ENCODE results near the gene CCR5AS.
"Not testable (repeated sequence)": the region's sequence is repeated elsewhere in the genome, so short reads cannot be mapped to it uniquely, and the experiment has no call there.

The CCR5AS gene

DNA sequence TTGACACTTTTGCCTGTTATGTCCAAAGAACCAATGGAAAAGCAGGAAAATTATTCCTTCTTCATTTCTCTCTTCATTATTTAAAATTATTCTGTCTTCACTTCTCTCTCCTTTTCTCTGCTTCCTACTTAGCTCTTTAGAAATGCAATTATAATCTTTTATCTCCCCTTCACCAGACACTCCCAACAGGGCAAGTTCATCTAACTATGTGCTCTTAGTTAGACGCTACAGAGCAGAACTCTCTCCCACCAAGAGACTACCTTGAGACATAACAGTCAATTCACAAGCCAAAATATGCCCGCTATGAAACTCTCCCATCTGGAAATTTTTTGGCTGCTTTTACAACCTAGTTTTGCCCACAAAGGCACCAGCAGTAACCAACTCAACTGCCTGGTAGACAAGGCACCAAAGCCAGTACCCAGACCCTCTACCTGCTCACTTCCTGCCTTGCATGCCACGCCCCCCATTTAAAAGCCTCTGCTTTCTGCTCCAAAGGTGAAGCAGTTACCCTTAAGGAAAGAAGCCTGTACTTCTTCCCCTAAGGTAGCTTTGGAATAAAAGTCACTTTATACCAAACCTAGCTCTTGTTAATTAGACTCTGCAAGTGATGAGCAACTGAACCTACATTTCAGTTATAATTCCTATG is 28.3 kb upstream of the CCR5AS start:
- TF ChIP-seq, protein P1, sequence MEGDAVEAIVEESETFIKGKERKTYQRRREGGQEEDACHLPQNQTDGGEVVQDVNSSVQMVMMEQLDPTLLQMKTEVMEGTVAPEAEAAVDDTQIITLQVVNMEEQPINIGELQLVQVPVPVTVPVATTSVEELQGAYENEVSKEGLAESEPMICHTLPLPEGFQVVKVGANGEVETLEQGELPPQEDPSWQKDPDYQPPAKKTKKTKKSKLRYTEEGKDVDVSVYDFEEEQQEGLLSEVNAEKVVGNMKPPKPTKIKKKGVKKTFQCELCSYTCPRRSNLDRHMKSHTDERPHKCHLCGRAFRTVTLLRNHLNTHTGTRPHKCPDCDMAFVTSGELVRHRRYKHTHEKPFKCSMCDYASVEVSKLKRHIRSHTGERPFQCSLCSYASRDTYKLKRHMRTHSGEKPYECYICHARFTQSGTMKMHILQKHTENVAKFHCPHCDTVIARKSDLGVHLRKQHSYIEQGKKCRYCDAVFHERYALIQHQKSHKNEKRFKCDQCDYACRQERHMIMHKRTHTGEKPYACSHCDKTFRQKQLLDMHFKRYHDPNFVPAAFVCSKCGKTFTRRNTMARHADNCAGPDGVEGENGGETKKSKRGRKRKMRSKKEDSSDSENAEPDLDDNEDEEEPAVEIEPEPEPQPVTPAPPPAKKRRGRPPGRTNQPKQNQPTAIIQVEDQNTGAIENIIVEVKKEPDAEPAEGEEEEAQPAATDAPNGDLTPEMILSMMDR (conservative IDR thresholded peaks at IDR 0.05; ENCODE audit: low read depth, low read length): no peak

GRCh38 chr3:46433841-46434240 is 27.0 kb upstream of the CCR5AS start:
- TF ChIP-seq, protein P1 (conservative IDR thresholded peaks at IDR 0.05; ENCODE audit: low read depth, low read length): no peak
- DNase-seq (ENCODE audit: low read depth): no peak
- no peak overlapping the region for H3K4me3 ChIP-seq (ENCODE audit: low read depth, low read length)

More for the DNA sequence above, 28.3 kb upstream of the CCR5AS start:
- no peak for DNase-seq (ENCODE audit: low read depth)
- H3K4me3 ChIP-seq (ENCODE audit: low read depth, low read length): no peak overlapping the region

DNA sequence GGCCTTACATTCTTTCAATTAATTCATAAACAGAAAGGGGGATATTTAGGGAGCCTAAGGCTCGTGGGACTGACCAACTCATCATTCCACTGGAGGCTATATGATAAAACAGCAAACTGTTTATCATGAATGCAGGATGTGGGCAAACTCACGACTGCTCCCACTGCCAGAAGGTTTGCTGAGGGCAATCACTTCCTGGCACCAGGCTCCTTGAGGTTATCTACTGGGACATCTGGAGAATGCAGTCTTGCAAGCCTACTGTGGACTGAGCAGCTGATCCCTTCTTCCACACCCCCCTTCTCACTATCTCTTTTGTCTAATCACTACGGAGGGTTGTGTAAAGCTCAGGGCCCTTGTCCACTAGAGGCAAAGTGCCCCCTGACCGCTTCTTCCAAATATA is 26.3 kb upstream of the CCR5AS start:
- not testable (repeated sequence) for DNase-seq (ENCODE audit: low read depth); H3K4me3 ChIP-seq (ENCODE audit: low read depth, low read length)

DNA sequence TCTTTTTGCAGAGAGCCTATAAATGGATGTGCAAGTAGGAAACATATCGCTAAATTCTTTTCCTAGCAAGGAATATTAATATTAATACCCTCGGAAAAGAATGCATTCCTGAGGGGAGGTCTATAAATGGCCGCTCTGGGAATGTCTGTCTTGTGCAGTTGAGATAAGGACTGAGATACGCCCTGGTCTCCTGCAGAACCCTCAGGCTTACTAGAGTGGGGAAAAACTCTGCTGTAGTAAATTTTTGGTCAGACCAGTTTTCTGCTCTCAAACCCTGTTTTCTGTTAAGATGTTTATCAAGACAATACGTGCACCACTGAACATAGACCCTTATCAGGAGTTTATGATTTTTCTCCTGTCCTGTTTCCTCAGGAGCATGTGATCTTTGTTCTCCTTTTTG is 25.0 kb upstream of the CCR5AS start:
- not testable (repeated sequence) for H3K4me3 ChIP-seq (ENCODE audit: low read depth, low read length); DNase-seq (ENCODE audit: low read depth)

GRCh38 chr3:46430879-46431278 is 24.0 kb upstream of the CCR5AS start:
- not testable (repeated sequence) for DNase-seq (ENCODE audit: low read depth); H3K4me3 ChIP-seq (ENCODE audit: low read depth, low read length)

- no peak overlapping the region for H3K4me3 ChIP-seq (ENCODE audit: low read depth, low read length)
- DNase-seq (ENCODE audit: low read depth): no peak
- TF ChIP-seq, protein P1 (conservative IDR thresholded peaks at IDR 0.05; ENCODE audit: low read depth, low read length): no peak
These were observed 22.8 kb upstream of the CCR5AS start for GRCh38 chr3:46429671-46430070.

DNA sequence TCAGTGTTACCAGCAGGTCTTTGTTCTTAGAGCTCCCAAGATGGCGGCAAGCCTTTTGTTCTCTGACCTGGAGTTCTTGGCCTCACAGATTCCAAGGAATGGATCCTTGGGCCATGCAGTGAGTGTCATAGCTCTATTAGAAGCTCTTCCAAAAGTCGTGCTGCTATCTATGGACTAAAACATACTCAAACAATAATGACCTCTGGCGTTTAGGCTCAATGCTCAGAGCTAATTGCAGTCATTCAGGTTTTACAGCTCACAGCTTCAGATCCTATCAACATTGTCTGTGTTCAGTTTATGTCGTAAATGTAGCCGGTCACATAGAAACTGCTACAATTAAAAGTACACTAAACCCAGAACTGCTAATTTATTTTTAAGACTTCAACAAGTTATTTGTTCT is 22.4 kb upstream of the CCR5AS start:
- DNase-seq (ENCODE audit: low read depth): no peak
- no peak overlapping the region for H3K4me3 ChIP-seq (ENCODE audit: low read depth, low read length)
- TF ChIP-seq, protein P1 (conservative IDR thresholded peaks at IDR 0.05; ENCODE audit: low read depth, low read length): no peak

- H3K4me3 ChIP-seq (ENCODE audit: low read depth, low read length): no peak overlapping the region
- DNase-seq (ENCODE audit: low read depth): no peak
- TF ChIP-seq, protein P1 (conservative IDR thresholded peaks at IDR 0.05; ENCODE audit: low read depth, low read length): no peak
These were observed 21.3 kb upstream of the CCR5AS start for GRCh38 chr3:46427916-46428833.
